WTC11 (cell line): ENCODE measurements around the gene NHS. TPM values are rescaled to one million over a fixed set of nuclear protein-coding genes. Genes with fewer than 3 reads are reported as not detected.

Experiments
- ATAC-seq: fragments of 200-7000 bp; cut with Tn5 transposase; 2 replicates; pipeline ENCODE4 v1.10.0; 2021; ENCODE audit warnings: mild to moderate bottlenecking, moderate library complexity
- CTCF ChIA-PET: fragments of 300-600 bp; sonication (Branson Sonifier 250); formaldehyde crosslinking; loops from one replicate; lab custom pipeline; 2021; ENCODE audit warnings: antibody characterized with exemption; lab: Charles Lee
- POLR2A ChIA-PET: fragments of 350-600 bp; sonication (Branson Sonifier 250); formaldehyde crosslinking; loops from one replicate; lab custom pipeline; 2021; ENCODE audit warnings: antibody characterized with exemption; lab: Charles Lee
- DNase-seq: peaks from one replicate; pipeline ENCODE4 v3.0.0; 2021; ENCODE audit warnings: low spot score
- H3K27ac Mint-ChIP-seq: 2 replicates; pipeline ENCODE4 v1.8.0; 2021; ENCODE audit warnings: mixed read lengths
- H3K27me3 Mint-ChIP-seq: 2 replicates; pipeline ENCODE4 v1.8.0; 2021; ENCODE audit warnings: low read depth, mild to moderate bottlenecking, moderate library complexity, mixed read lengths
- H3K36me3 Mint-ChIP-seq: 2 replicates; pipeline ENCODE4 v1.8.0; 2021; ENCODE audit warnings: mixed read lengths
- H3K4me1 Mint-ChIP-seq: 2 replicates; pipeline ENCODE4 v1.8.0; 2022; ENCODE audit warnings: mixed read lengths
- H3K4me3 Mint-ChIP-seq: 2 replicates; pipeline ENCODE4 v1.8.0; 2021; ENCODE audit warnings: mild to moderate bottlenecking, moderate library complexity, mixed read lengths
- H3K9me3 Mint-ChIP-seq: 2 replicates; pipeline ENCODE4 v1.8.0; 2021; ENCODE audit warnings: mixed read lengths
- AR ChIP-seq: fragments of 250-450 bp; sonication (Bioruptor Pico); IDR thresholded peaks from 2 replicates; pipeline ENCODE4 v1.9.0; 2021; ENCODE audit warnings: mild to moderate bottlenecking
- E2F5 ChIP-seq: sonication (generic); formaldehyde crosslinking; IDR thresholded peaks from 2 replicates; pipeline ENCODE4 v1.8.1; 2022; ENCODE audit warnings: mild to moderate bottlenecking, moderate library complexity, missing genetic modification reagents
- ELF4 ChIP-seq: sonication (generic); formaldehyde crosslinking; IDR thresholded peaks from 2 replicates; pipeline ENCODE4 v1.8.1; 2022; ENCODE audit warnings: low read depth, mild to moderate bottlenecking, moderate library complexity, missing genetic modification reagents
- FOXK1 ChIP-seq: sonication (generic); formaldehyde crosslinking; IDR thresholded peaks from 2 replicates; pipeline ENCODE4 v1.8.0; 2022; ENCODE audit warnings: mild to moderate bottlenecking, moderate library complexity, missing genetic modification reagents
- GABPB1 ChIP-seq: sonication (generic); formaldehyde crosslinking; IDR thresholded peaks from 2 replicates; pipeline ENCODE4 v1.8.1; 2023; ENCODE audit warnings: mild to moderate bottlenecking, missing genetic modification reagents
- GTF2I ChIP-seq: fragments of 250-450 bp; sonication (Bioruptor Pico); conservative IDR thresholded peaks from 2 replicates; pipeline ENCODE4 v1.4.0; 2021; ENCODE audit warnings: mild to moderate bottlenecking
- IRF2 ChIP-seq: sonication (generic); formaldehyde crosslinking; IDR thresholded peaks from 2 replicates; pipeline ENCODE4 v1.8.0; 2022; ENCODE audit warnings: low read depth, missing genetic modification reagents, borderline replicate concordance
- NFATC4 ChIP-seq: fragments of 250-450 bp; sonication (Bioruptor Pico); IDR thresholded peaks from 2 replicates; pipeline ENCODE4 v1.9.0; 2021; ENCODE audit warnings: mild to moderate bottlenecking
- NFYB ChIP-seq: sonication (generic); formaldehyde crosslinking; conservative IDR thresholded peaks from 2 replicates; pipeline ENCODE4 v1.8.0; 2022; ENCODE audit warnings: low read depth, missing genetic modification reagents
- NR2C2 ChIP-seq: sonication (generic); formaldehyde crosslinking; IDR thresholded peaks from 2 replicates; pipeline ENCODE4 v1.8.0; 2022; ENCODE audit warnings: mild to moderate bottlenecking, missing genetic modification reagents
- NR3C1 ChIP-seq: sonication (generic); formaldehyde crosslinking; conservative IDR thresholded peaks from 2 replicates; pipeline ENCODE4 v1.8.1; 2023; ENCODE audit warnings: low read depth, mild to moderate bottlenecking, missing genetic modification reagents
- RELA ChIP-seq: sonication (generic); formaldehyde crosslinking; IDR thresholded peaks from 2 replicates; pipeline ENCODE4 v1.8.1; 2022; ENCODE audit warnings: missing genetic modification reagents, mild to moderate bottlenecking, borderline replicate concordance
- TEAD4 ChIP-seq: sonication (generic); formaldehyde crosslinking; IDR thresholded peaks from 2 replicates; pipeline ENCODE4 v1.8.0; 2022; ENCODE audit warnings: mild to moderate bottlenecking, missing genetic modification reagents
- ZNF138 ChIP-seq: sonication (generic); formaldehyde crosslinking; conservative IDR thresholded peaks from 2 replicates; pipeline ENCODE4 v1.8.1; 2022; ENCODE audit warnings: mild to moderate bottlenecking, moderate library complexity, missing genetic modification reagents
- ZNF232 ChIP-seq: sonication (generic); formaldehyde crosslinking; IDR thresholded peaks from 2 replicates; pipeline ENCODE4 v1.8.0; 2022; ENCODE audit warnings: mild to moderate bottlenecking, missing genetic modification reagents
- ZNF396 ChIP-seq: fragments of 250-450 bp; sonication (Bioruptor Pico); IDR thresholded peaks from 2 replicates; pipeline ENCODE4 v1.8.0; 2021; ENCODE audit warnings: mild to moderate bottlenecking, moderate library complexity, borderline replicate concordance
- ZNF416 ChIP-seq: fragments of 250-450 bp; sonication (Bioruptor Pico); IDR thresholded peaks from 2 replicates; pipeline ENCODE4 v1.9.0; 2021; ENCODE audit warnings: mild to moderate bottlenecking, inconsistent platforms
- ZNF425 ChIP-seq: fragments of 250-450 bp; sonication (Bioruptor Pico); conservative IDR thresholded peaks from 2 replicates; pipeline ENCODE4 v1.9.0; 2021; ENCODE audit warnings: mild to moderate bottlenecking
- total RNA-seq: library from RNA; stranded (reverse); gene quantifications from 3 replicates; pipeline ENCODE4 v1.2.3, GENCODE V29; 2021
- TF ChIP-seq, protein P1 (sequence below): sonication (generic); formaldehyde crosslinking; IDR thresholded peaks from 2 replicates; pipeline ENCODE4 v1.8.1; 2023; ENCODE audit warnings: mild to moderate bottlenecking, moderate library complexity, missing genetic modification reagents
- TF ChIP-seq, protein P2 (sequence below): sonication (generic); formaldehyde crosslinking; IDR thresholded peaks from 2 replicates; pipeline ENCODE4 v1.8.1; 2023; ENCODE audit warnings: mild to moderate bottlenecking, missing genetic modification reagents, moderate library complexity
- TF ChIP-seq, protein P3 (sequence below): sonication (generic); formaldehyde crosslinking; IDR thresholded peaks from 2 replicates; pipeline ENCODE4 v1.8.0; 2022; ENCODE audit warnings: mild to moderate bottlenecking, missing genetic modification reagents

Gene NHS
- total RNA-seq, 1 experiment from 2014 or later: 5.8 TPM

GRCh38 chrX:17373337-17373736, 1.7 kb upstream of the NHS start (continued):
- no peak for TF ChIP-seq ZNF396 (CRISPR knock-in tag)
- TF ChIP-seq, all 79 proteins: peak for 0

GRCh38 chrX:17375367-17375636, 302 bp downstream of the NHS start:
- Mint-ChIP-seq H3K36me3 (no peaks in the 10 kb centered on the region), H3K9me3 (peaks cover 5% of the 10 kb centered on the region), H3K27ac (no peak overlapping the region), H3K4me1 (peaks cover 24% of the 10 kb centered on the region), H3K4me3 (peak overlapping the region; percentile 69), H3K27me3 (peaks cover 36% of the 10 kb centered on the region)
- ChIA-PET CTCF (interaction anchor here (1.1 to 1.3 kb wide), 3 partner anchors 19 to 329 kb away, joined by 3 to 4 read pairs (median 3); no protein-coding TSS in a partner anchor), POLR2A (no interaction called here)
- DNase-seq (no peak), ATAC-seq (peak; percentile 5; the same call in 1 of the 2 replicates)
- TF ChIP-seq NR3C1 (CRISPR knock-in tag): no peak
- TF ChIP-seq GABPB1: no peak
- TF ChIP-seq E2F5 (CRISPR knock-in tag): no peak
- no peak for TF ChIP-seq NFATC4 (CRISPR knock-in tag)

GRCh38 chrX:17375637-17376430, 834 bp downstream of the NHS start:
- no peak overlapping the region for H3K27ac Mint-ChIP-seq
- DNase-seq (peak; percentile 38), ATAC-seq (peak; percentile 10)
- H3K36me3 Mint-ChIP-seq: peaks cover 4% of the 10 kb centered on the region; the same call in 1 of the 2 replicates
- no peak for TF ChIP-seq NR2C2 (CRISPR knock-in tag)
- TF ChIP-seq ELF4 (CRISPR knock-in tag): no peak
- no peak for TF ChIP-seq NFYB (CRISPR knock-in tag)
- TF ChIP-seq, protein P1, sequence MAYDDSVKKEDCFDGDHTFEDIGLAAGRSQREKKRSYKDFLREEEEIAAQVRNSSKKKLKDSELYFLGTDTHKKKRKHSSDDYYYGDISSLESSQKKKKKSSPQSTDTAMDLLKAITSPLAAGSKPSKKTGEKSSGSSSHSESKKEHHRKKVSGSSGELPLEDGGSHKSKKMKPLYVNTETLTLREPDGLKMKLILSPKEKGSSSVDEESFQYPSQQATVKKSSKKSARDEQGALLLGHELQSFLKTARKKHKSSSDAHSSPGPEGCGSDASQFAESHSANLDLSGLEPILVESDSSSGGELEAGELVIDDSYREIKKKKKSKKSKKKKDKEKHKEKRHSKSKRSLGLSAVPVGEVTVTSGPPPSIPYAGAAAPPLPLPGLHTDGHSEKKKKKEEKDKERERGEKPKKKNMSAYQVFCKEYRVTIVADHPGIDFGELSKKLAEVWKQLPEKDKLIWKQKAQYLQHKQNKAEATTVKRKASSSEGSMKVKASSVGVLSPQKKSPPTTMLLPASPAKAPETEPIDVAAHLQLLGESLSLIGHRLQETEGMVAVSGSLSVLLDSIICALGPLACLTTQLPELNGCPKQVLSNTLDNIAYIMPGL: no peak
- peak overlapping the region; percentile 69 for H3K4me3 Mint-ChIP-seq
- H3K9me3 Mint-ChIP-seq: peaks cover 9% of the 10 kb centered on the region
- CTCF ChIA-PET: interaction anchor here (0.7 to 1.3 kb wide), 5 partner anchors 20 to 330 kb away, joined by 3 to 4 read pairs (median 3); no protein-coding TSS in a partner anchor
- H3K27me3 Mint-ChIP-seq: peaks cover 36% of the 10 kb centered on the region
- peaks cover 22% of the 10 kb centered on the region for H3K4me1 Mint-ChIP-seq
- POLR2A ChIA-PET: no interaction called here

- peaks cover 10% of the 10 kb centered on the region; the same call in 1 of the 2 replicates for H3K36me3 Mint-ChIP-seq
- DNase-seq: no peak
- H3K4me3 Mint-ChIP-seq: peak overlapping the region; percentile 67
- no peak overlapping the region for H3K27ac Mint-ChIP-seq
- peaks cover 22% of the 10 kb centered on the region for H3K4me1 Mint-ChIP-seq
- H3K27me3 Mint-ChIP-seq: peaks cover 36% of the 10 kb centered on the region
- peaks cover 15% of the 10 kb centered on the region for H3K9me3 Mint-ChIP-seq
- CTCF ChIA-PET: interaction anchor here (0.7 to 1.3 kb wide), 5 partner anchors 21 to 146 kb away, joined by 3 to 4 read pairs (median 4); no protein-coding TSS in a partner anchor
- POLR2A ChIA-PET: no interaction called here
- peak; percentile 3; the same call in 1 of the 2 replicates for ATAC-seq
- TF ChIP-seq IRF2 (CRISPR knock-in tag) (no peak), TEAD4 (CRISPR knock-in tag) (no peak), GTF2I (no peak), RELA (CRISPR knock-in tag) (no peak), FOXK1 (CRISPR knock-in tag) (no peak), ZNF416 (no peak), ZNF232 (CRISPR knock-in tag) (no peak), ZNF138 (no peak), ZNF425 (CRISPR knock-in tag) (no peak), AR (CRISPR knock-in tag) (no peak), NFATC4 (CRISPR knock-in tag) (no peak)
- TF ChIP-seq, protein P2, sequence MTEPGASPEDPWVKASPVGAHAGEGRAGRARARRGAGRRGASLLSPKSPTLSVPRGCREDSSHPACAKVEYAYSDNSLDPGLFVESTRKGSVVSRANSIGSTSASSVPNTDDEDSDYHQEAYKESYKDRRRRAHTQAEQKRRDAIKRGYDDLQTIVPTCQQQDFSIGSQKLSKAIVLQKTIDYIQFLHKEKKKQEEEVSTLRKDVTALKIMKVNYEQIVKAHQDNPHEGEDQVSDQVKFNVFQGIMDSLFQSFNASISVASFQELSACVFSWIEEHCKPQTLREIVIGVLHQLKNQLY: no peak
- TF ChIP-seq, protein P3, sequence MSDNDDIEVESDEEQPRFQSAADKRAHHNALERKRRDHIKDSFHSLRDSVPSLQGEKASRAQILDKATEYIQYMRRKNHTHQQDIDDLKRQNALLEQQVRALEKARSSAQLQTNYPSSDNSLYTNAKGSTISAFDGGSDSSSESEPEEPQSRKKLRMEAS: no peak
These were observed 1.6 kb downstream of the NHS start for GRCh38 chrX:17376431-17377077.
